Spleen (tissue), 7 donors: ENCODE data around the gene NHERF2.

Experiments
- CTCF ChIP-seq, 11 experiments: fragments of 200-600 bp in 7 of 11; fragments of 450-650 bp in 4 of 11; sonication (generic) in 4 of 11; IDR thresholded peaks in 8 of 11; conservative IDR thresholded peaks in 3 of 11; 1 replicate in 7 of 11; 2 replicates in 4 of 11; pipeline versions ENCODE4 v1.4.0 to v1.8.0; 2016 to 2021; ENCODE audit warnings: antibody characterized with exemption in 11 of 11, inconsistent platforms in 4 of 11, mild to moderate bottlenecking in 1 of 11
- POLR2A ChIP-seq, 3 donors: fragments of 450-650 bp; IDR thresholded peaks; one replicate each; pipeline ENCODE4 v1.5.1; 2017; ENCODE audit warnings: antibody characterized with exemption in 3 of 3, mild to moderate bottlenecking in 1 of 3
- POLR2AphosphoS5 ChIP-seq, 3 donors: sonication (generic); formaldehyde crosslinking; IDR thresholded peaks; one replicate each; pipeline ENCODE4 v1.5.1; 2017; ENCODE audit warnings: antibody characterized with exemption in 3 of 3
- donor health status: DM: no; HTN: no; CAD: no; lungs with moderate emphysema.
- donor health status: DM: no; HTN: no; CAD: no.
- donor health status: DM: no; HTN: no; CAD: no.

DNA sequence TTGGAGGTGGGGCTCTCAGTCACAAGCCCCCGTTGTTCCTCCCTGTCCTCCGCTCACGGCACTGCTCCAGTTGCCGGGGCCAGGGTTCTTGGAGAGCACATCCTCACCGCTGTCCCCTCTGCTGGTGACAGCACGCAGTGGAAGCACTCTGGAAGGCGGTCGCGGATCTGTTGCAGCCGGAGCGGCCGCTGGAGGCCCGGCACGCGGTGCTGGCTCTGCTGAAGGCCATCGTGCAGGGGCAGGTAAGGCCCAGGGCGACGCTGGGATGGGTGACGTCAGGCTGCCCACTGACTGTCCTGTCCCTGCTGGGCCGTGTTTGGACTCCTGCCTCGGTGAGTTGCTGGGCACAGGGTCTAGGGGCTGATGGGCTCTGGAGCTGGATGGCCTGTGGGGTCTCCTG is 26.5 kb downstream of the NHERF2 start:
- TF ChIP-seq POLR2A (IDR thresholded peaks at IDR 0.05), result no peak
- TF ChIP-seq CTCF (IDR thresholded peaks at IDR 0.05 in 8 of 11, conservative IDR thresholded peaks at IDR 0.05 in 3 of 11), result no peak
- TF ChIP-seq POLR2AphosphoS5 (IDR thresholded peaks at IDR 0.05), result no peak
